Neural progenitor cell (in vitro differentiated cells): ENCODE data around the gene MCRIP1. TPM values are rescaled to one million over a fixed set of nuclear protein-coding genes. Genes with fewer than 3 reads are reported as not detected.

ENCODE experiments used
- DNase-seq: peaks from one replicate; pipeline ENCODE4 v3.0.0-alpha.2; 2016; ENCODE audit warnings: low spot score
- H2AFZ ChIP-seq: fragments of 200-600 bp; sonication (generic); replicated peaks from 2 replicates; pipeline ENCODE4 v1.6.1; 2016; ENCODE audit warnings: antibody characterized with exemption
- H3F3A ChIP-seq: fragments of 200-600 bp; sonication (generic); 2 replicates; pipeline ENCODE4 v1.6.1; 2016; ENCODE audit warnings: antibody characterized with exemption, low read depth
- H3K27ac ChIP-seq: fragments of 200-600 bp; sonication (generic); 2 replicates; pipeline ENCODE4 v1.5.1; 2016; ENCODE audit warnings: mild to moderate bottlenecking
- H3K27me3 ChIP-seq: fragments of 200-600 bp; sonication (generic); 2 replicates; pipeline ENCODE4 v1.6.1; 2016; ENCODE audit warnings: mild to moderate bottlenecking, moderate library complexity
- H3K36me3 ChIP-seq: fragments of 200-600 bp; sonication (generic); 2 replicates; pipeline ENCODE4 v1.5.1; 2016
- H3K4me1 ChIP-seq: fragments of 200-600 bp; sonication (generic); 2 replicates; pipeline ENCODE4 v1.6.1; 2016; ENCODE audit warnings: mixed run types
- H3K4me2 ChIP-seq: fragments of 200-600 bp; sonication (generic); 2 replicates; pipeline ENCODE4 v1.6.1; 2016
- H3K4me3 ChIP-seq: fragments of 200-600 bp; sonication (generic); 2 replicates; pipeline ENCODE4 v1.5.1; 2016
- H3K79me2 ChIP-seq: fragments of 200-600 bp; sonication (generic); 2 replicates; pipeline ENCODE4 v1.6.1; 2016; ENCODE audit warnings: low read depth
- H3K9ac ChIP-seq: fragments of 200-600 bp; sonication (generic); 2 replicates; pipeline ENCODE4 v1.6.1; 2016
- H3K9me3 ChIP-seq: fragments of 200-600 bp; sonication (generic); 2 replicates; pipeline ENCODE4 v1.5.1; 2016; ENCODE audit warnings: low read depth
- H4K20me1 ChIP-seq: fragments of 200-600 bp; sonication (generic); 2 replicates; pipeline ENCODE4 v1.6.1; 2016; ENCODE audit warnings: low read depth
- H3K27ac Mint-ChIP-seq: 3 replicates; pipeline ENCODE4 v1.8.0; 2021; ENCODE audit warnings: mixed read lengths
- H3K27me3 Mint-ChIP-seq: 2 replicates; pipeline ENCODE4 v1.8.0; 2022; ENCODE audit warnings: low read depth, mild to moderate bottlenecking, inconsistent platforms, moderate library complexity, mixed read lengths; ENCODE audit not compliant: insufficient read depth
- H3K36me3 Mint-ChIP-seq: 3 replicates; pipeline ENCODE4 v1.8.0; 2021; ENCODE audit warnings: mixed read lengths
- H3K4me1 Mint-ChIP-seq: 3 replicates; pipeline ENCODE4 v1.8.0; 2021; ENCODE audit warnings: mixed read lengths
- H3K4me3 Mint-ChIP-seq: 3 replicates; pipeline ENCODE4 v1.8.0; 2021; ENCODE audit warnings: mild to moderate bottlenecking, moderate library complexity, mixed read lengths
- H3K9me3 Mint-ChIP-seq: 3 replicates; pipeline ENCODE4 v1.8.0; 2020; ENCODE audit warnings: mixed read lengths
- EZH2 ChIP-seq: fragments of 200-600 bp; sonication (generic); IDR thresholded peaks from 2 replicates; pipeline ENCODE4 v1.6.1; 2017; ENCODE audit warnings: antibody characterized with exemption, mild to moderate bottlenecking, moderate library complexity
- EZH2phosphoT487 ChIP-seq: fragments of 200-600 bp; sonication (generic); IDR thresholded peaks from 2 replicates; pipeline ENCODE4 v1.6.1; 2017; ENCODE audit warnings: antibody characterized with exemption
- total RNA-seq: library from RNA; depleted of rRNA; stranded (reverse); fragments of >200 nt; gene quantifications from 2 replicates; pipeline ENCODE4 v1.2.3, GENCODE V29; 2015; ENCODE audit warnings: low replicate concordance
- TF ChIP-seq, protein P1 (sequence below): fragments of 200-600 bp; sonication (generic); IDR thresholded peaks from 2 replicates; pipeline ENCODE4 v1.5.1; 2017; ENCODE audit warnings: antibody characterized with exemption, mild to moderate bottlenecking

The MCRIP1 gene
- total RNA-seq, 1 donor from 2014 or later = 45.6 TPM

- Histone ChIP-seq H2AFZ (no peak overlapping the region), H3K4me2 (no peak overlapping the region), H3K4me1 (no peaks in the 10 kb centered on the region), H3K79me2 (no peaks in the 10 kb centered on the region), H3F3A (peaks cover 3% of the 10 kb centered on the region), H4K20me1 (no peaks in the 10 kb centered on the region), H3K27ac (no peak overlapping the region), H3K9me3 (no peaks in the 10 kb centered on the region), H3K9ac (no peak overlapping the region), H3K27me3 (peaks cover 47% of the 10 kb centered on the region), H3K4me3 (no peak overlapping the region), H3K36me3 (no peaks in the 10 kb centered on the region)
- H3K36me3 Mint-ChIP-seq = no peaks in the 10 kb centered on the region
- TF ChIP-seq, protein P1, sequence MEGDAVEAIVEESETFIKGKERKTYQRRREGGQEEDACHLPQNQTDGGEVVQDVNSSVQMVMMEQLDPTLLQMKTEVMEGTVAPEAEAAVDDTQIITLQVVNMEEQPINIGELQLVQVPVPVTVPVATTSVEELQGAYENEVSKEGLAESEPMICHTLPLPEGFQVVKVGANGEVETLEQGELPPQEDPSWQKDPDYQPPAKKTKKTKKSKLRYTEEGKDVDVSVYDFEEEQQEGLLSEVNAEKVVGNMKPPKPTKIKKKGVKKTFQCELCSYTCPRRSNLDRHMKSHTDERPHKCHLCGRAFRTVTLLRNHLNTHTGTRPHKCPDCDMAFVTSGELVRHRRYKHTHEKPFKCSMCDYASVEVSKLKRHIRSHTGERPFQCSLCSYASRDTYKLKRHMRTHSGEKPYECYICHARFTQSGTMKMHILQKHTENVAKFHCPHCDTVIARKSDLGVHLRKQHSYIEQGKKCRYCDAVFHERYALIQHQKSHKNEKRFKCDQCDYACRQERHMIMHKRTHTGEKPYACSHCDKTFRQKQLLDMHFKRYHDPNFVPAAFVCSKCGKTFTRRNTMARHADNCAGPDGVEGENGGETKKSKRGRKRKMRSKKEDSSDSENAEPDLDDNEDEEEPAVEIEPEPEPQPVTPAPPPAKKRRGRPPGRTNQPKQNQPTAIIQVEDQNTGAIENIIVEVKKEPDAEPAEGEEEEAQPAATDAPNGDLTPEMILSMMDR = no peak
- no peak for TF ChIP-seq EZH2
- H3K27ac Mint-ChIP-seq = no peak overlapping the region
- H3K27me3 Mint-ChIP-seq = peaks cover 19% of the 10 kb centered on the region
- no peak for DNase-seq
- no peaks in the 10 kb centered on the region for H3K9me3 Mint-ChIP-seq
- no peaks in the 10 kb centered on the region for H3K4me1 Mint-ChIP-seq
- no peak overlapping the region for H3K4me3 Mint-ChIP-seq
These were observed 22.6 kb downstream of the MCRIP1 start for GRCh38 chr17:81810476-81810875.

GRCh38 chr17:81809556-81809998 lies 23.5 kb downstream of the MCRIP1 start:
- H4K20me1 ChIP-seq = peaks cover under 1% of the 10 kb centered on the region
- no peaks in the 10 kb centered on the region for H3K36me3 ChIP-seq
- no peaks in the 10 kb centered on the region for H3K36me3 Mint-ChIP-seq
- H3K27me3 Mint-ChIP-seq = peaks cover 22% of the 10 kb centered on the region
- no peak overlapping the region for H3K4me2 ChIP-seq
- H2AFZ ChIP-seq = no peak overlapping the region
- peaks cover 56% of the 10 kb centered on the region for H3K27me3 ChIP-seq
- peak overlapping the region; percentile 50 for H3K4me3 Mint-ChIP-seq
- TF ChIP-seq, protein P1 = no peak
- no peak for TF ChIP-seq EZH2phosphoT487
- no peak for TF ChIP-seq EZH2
- H3K9me3 ChIP-seq = no peaks in the 10 kb centered on the region
- peak overlapping the region; percentile 20 for H3K27ac Mint-ChIP-seq
- H3K79me2 ChIP-seq = no peaks in the 10 kb centered on the region
- peaks cover 6% of the 10 kb centered on the region for H3K4me1 ChIP-seq
- no peak overlapping the region for H3K9ac ChIP-seq
- no peak for DNase-seq
- no peaks in the 10 kb centered on the region for H3K4me1 Mint-ChIP-seq
- peaks cover 3% of the 10 kb centered on the region for H3F3A ChIP-seq
- no peak overlapping the region for H3K4me3 ChIP-seq
- H3K9me3 Mint-ChIP-seq = no peaks in the 10 kb centered on the region
- no peak overlapping the region for H3K27ac ChIP-seq

- H3K36me3 Mint-ChIP-seq = no peaks in the 10 kb centered on the region
- DNase-seq = no peak
- H3K9me3 Mint-ChIP-seq = no peaks in the 10 kb centered on the region
- H2AFZ ChIP-seq = no peak overlapping the region
- peaks cover 62% of the 10 kb centered on the region for H3K27me3 ChIP-seq
- H3K4me1 ChIP-seq = peaks cover 9% of the 10 kb centered on the region
- H3K27me3 Mint-ChIP-seq = peaks cover 22% of the 10 kb centered on the region
- H3K27ac ChIP-seq = no peak overlapping the region
- peak overlapping the region; percentile 50 for H3K4me3 Mint-ChIP-seq
- peaks cover 2% of the 10 kb centered on the region for H4K20me1 ChIP-seq
- H3K4me3 ChIP-seq = no peak overlapping the region
- TF ChIP-seq EZH2phosphoT487 (no peak), EZH2 (no peak)
- TF ChIP-seq, protein P1 = no peak
- H3K36me3 ChIP-seq = no peaks in the 10 kb centered on the region
- H3K4me1 Mint-ChIP-seq = no peaks in the 10 kb centered on the region
- peaks cover 3% of the 10 kb centered on the region for H3F3A ChIP-seq
- H3K27ac Mint-ChIP-seq = peak overlapping the region; percentile 20
- no peak overlapping the region for H3K9ac ChIP-seq
- no peak overlapping the region for H3K4me2 ChIP-seq
- H3K79me2 ChIP-seq = no peaks in the 10 kb centered on the region
- H3K9me3 ChIP-seq = no peaks in the 10 kb centered on the region
These were observed 24.1 kb downstream of the MCRIP1 start for GRCh38 chr17:81808778-81809555.
